Fibroblast of mammary gland (primary cell): ENCODE results near the gene EHMT1.

Source experiments
- DNase-seq: peaks from one replicate; pipeline ENCODE4 v3.0.0-alpha.2; 2010; ENCODE audit warnings: low read depth
- H3K4me3 ChIP-seq: 2 replicates; pipeline ENCODE4 v1.5.1; 2011; ENCODE audit warnings: low read depth, mild to moderate bottlenecking, low read length, moderate library complexity; ENCODE audit not compliant: control insufficient read depth
- CTCF ChIP-seq: conservative IDR thresholded peaks from 2 replicates; pipeline ENCODE4 v1.5.1; 2011; ENCODE audit warnings: low read depth, low read length, inconsistent platforms; ENCODE audit not compliant: control insufficient read depth, insufficient read depth

EHMT1 gene

GRCh38 chr9:137797206-137798120 lies 178.7 kb downstream of the EHMT1 start:
- no peak for TF ChIP-seq CTCF
- DNase-seq = no peak
- H3K4me3 ChIP-seq = no peak overlapping the region

GRCh38 chr9:137798142-137798541 lies 179.3 kb downstream of the EHMT1 start:
- TF ChIP-seq CTCF = no peak
- DNase-seq = no peak
- H3K4me3 ChIP-seq = no peak overlapping the region

- no peak for TF ChIP-seq CTCF
- no peak for DNase-seq
- no peak overlapping the region for H3K4me3 ChIP-seq
Measured at GRCh38 chr9:137798901-137799629, 180.3 kb downstream of the EHMT1 start.

GRCh38 chr9:137799630-137799983 lies 180.8 kb downstream of the EHMT1 start:
- H3K4me3 ChIP-seq = no peak overlapping the region
- TF ChIP-seq CTCF = no peak
- no peak for DNase-seq

GRCh38 chr9:137800196-137801022 lies 181.6 kb downstream of the EHMT1 start:
- no peak for DNase-seq
- no peak for TF ChIP-seq CTCF
- H3K4me3 ChIP-seq = no peak overlapping the region

GRCh38 chr9:137801023-137801319 lies 182.2 kb downstream of the EHMT1 start:
- no peak for DNase-seq
- H3K4me3 ChIP-seq = no peak overlapping the region
- no peak for TF ChIP-seq CTCF
